Activated B cell treated with CpG ODN at 0.5 μM for 24 hours (primary cell): ENCODE measurements around the gene CDH12. TPM values are rescaled to one million over a fixed set of nuclear protein-coding genes. Genes with fewer than 3 reads are reported as not detected.
"Not testable (repeated sequence)": the region's sequence is repeated elsewhere in the genome, so short reads cannot be mapped to it uniquely, and the experiment has no call there.

Experiments used
- ATAC-seq: fragments of 200-7000 bp; cut with Tn5 transposase; one replicate; pipeline ENCODE4 v1.10.0; 2021; ENCODE audit warnings: low read depth, mild to moderate bottlenecking, moderate library complexity
- CTCF ChIA-PET: fragments of 350-600 bp; sonication (Branson Sonifier 250); formaldehyde crosslinking; loops from one replicate; lab custom pipeline; 2021; ENCODE audit warnings: antibody characterized with exemption; lab: Charles Lee
- POLR2A ChIA-PET: fragments of 350-600 bp; sonication (Branson Sonifier 250); formaldehyde crosslinking; loops from one replicate; lab custom pipeline; 2021; ENCODE audit warnings: antibody characterized with exemption; lab: Charles Lee
- DNase-seq: peaks from one replicate; pipeline ENCODE4 v3.0.0; 2022
- H3K27ac Mint-ChIP-seq: one replicate; pipeline ENCODE4 v1.8.0; 2020; ENCODE audit warnings: mixed read lengths
- H3K27me3 Mint-ChIP-seq: one replicate; pipeline ENCODE4 v1.8.0; 2021; ENCODE audit warnings: mixed read lengths
- H3K36me3 Mint-ChIP-seq: one replicate; pipeline ENCODE4 v1.8.0; 2021; ENCODE audit warnings: low read depth, mixed read lengths
- H3K4me1 Mint-ChIP-seq: one replicate; pipeline ENCODE4 v1.8.0; 2021; ENCODE audit warnings: mixed read lengths
- H3K4me3 Mint-ChIP-seq: one replicate; pipeline ENCODE4 v1.8.0; 2020; ENCODE audit warnings: mild to moderate bottlenecking, mixed read lengths
- H3K9me3 Mint-ChIP-seq: one replicate; pipeline ENCODE4 v1.8.0; 2020; ENCODE audit warnings: mixed read lengths
- intact Hi-C: fragments of 100-400 bp; cut with micrococcal nuclease; formaldehyde crosslinking; loops from one replicate; pipeline ENCODE4 v1.15.1; 2024
- total RNA-seq: library from RNA; stranded (reverse); gene quantifications from 2 replicates; pipeline ENCODE4 v1.2.3, GENCODE V29; 2022

CDH12 gene
- total RNA-seq, 1 donor from 2014 or later: not detected

GRCh38 chr5:22187632-22188228 lies 665.4 kb downstream of the CDH12 start:
- intact Hi-C loops: not testable (repeated sequence)

GRCh38 chr5:22169226-22169625 lies 683.9 kb downstream of the CDH12 start:
- H3K36me3 Mint-ChIP-seq, DNase-seq, ATAC-seq, H3K4me3 Mint-ChIP-seq, CTCF ChIA-PET, H3K9me3 Mint-ChIP-seq, H3K27me3 Mint-ChIP-seq, intact Hi-C loops, H3K4me1 Mint-ChIP-seq, H3K27ac Mint-ChIP-seq, POLR2A ChIA-PET: not testable (repeated sequence)

More at GRCh38 chr5:22187632-22188228, 665.4 kb downstream of the CDH12 start:
- H3K36me3 Mint-ChIP-seq, ATAC-seq, H3K4me3 Mint-ChIP-seq, H3K27ac Mint-ChIP-seq, H3K9me3 Mint-ChIP-seq, DNase-seq, H3K4me1 Mint-ChIP-seq, H3K27me3 Mint-ChIP-seq, CTCF ChIA-PET, POLR2A ChIA-PET: not testable (repeated sequence)

- not testable (repeated sequence) for H3K27ac Mint-ChIP-seq
Measured at GRCh38 chr5:22168704-22169103, 684.4 kb downstream of the CDH12 start.

GRCh38 chr5:22165931-22166330 lies 687.2 kb downstream of the CDH12 start:
- intact Hi-C loops, H3K36me3 Mint-ChIP-seq, H3K4me3 Mint-ChIP-seq, ATAC-seq, DNase-seq, H3K4me1 Mint-ChIP-seq, CTCF ChIA-PET, POLR2A ChIA-PET, H3K9me3 Mint-ChIP-seq, H3K27ac Mint-ChIP-seq, H3K27me3 Mint-ChIP-seq: not testable (repeated sequence)

More at GRCh38 chr5:22168704-22169103, 684.4 kb downstream of the CDH12 start:
- CTCF ChIA-PET, POLR2A ChIA-PET, ATAC-seq, H3K4me1 Mint-ChIP-seq, DNase-seq, H3K27me3 Mint-ChIP-seq, H3K36me3 Mint-ChIP-seq, intact Hi-C loops, H3K9me3 Mint-ChIP-seq, H3K4me3 Mint-ChIP-seq: not testable (repeated sequence)

- H3K36me3 Mint-ChIP-seq, H3K9me3 Mint-ChIP-seq, H3K4me1 Mint-ChIP-seq, POLR2A ChIA-PET, DNase-seq, ATAC-seq, H3K4me3 Mint-ChIP-seq, H3K27me3 Mint-ChIP-seq, intact Hi-C loops, H3K27ac Mint-ChIP-seq, CTCF ChIA-PET: not testable (repeated sequence)
Measured at GRCh38 chr5:22164910-22165748, 688.0 kb downstream of the CDH12 start.

- POLR2A ChIA-PET, H3K4me1 Mint-ChIP-seq, CTCF ChIA-PET, H3K9me3 Mint-ChIP-seq, H3K27ac Mint-ChIP-seq, ATAC-seq, intact Hi-C loops, H3K4me3 Mint-ChIP-seq, H3K36me3 Mint-ChIP-seq, H3K27me3 Mint-ChIP-seq, DNase-seq: not testable (repeated sequence)
Measured at GRCh38 chr5:22156953-22157352, 696.2 kb downstream of the CDH12 start.

- intact Hi-C loops, H3K9me3 Mint-ChIP-seq, H3K4me3 Mint-ChIP-seq, H3K27ac Mint-ChIP-seq, CTCF ChIA-PET, H3K27me3 Mint-ChIP-seq, POLR2A ChIA-PET, DNase-seq, ATAC-seq, H3K4me1 Mint-ChIP-seq, H3K36me3 Mint-ChIP-seq: not testable (repeated sequence)
Measured at GRCh38 chr5:22154779-22155178, 698.4 kb downstream of the CDH12 start.

GRCh38 chr5:22151801-22152200 lies 701.3 kb downstream of the CDH12 start:
- ATAC-seq, H3K4me3 Mint-ChIP-seq, CTCF ChIA-PET, DNase-seq, H3K4me1 Mint-ChIP-seq, H3K36me3 Mint-ChIP-seq, H3K27ac Mint-ChIP-seq, H3K9me3 Mint-ChIP-seq, intact Hi-C loops, POLR2A ChIA-PET, H3K27me3 Mint-ChIP-seq: not testable (repeated sequence)

GRCh38 chr5:22140418-22140817 lies 712.7 kb downstream of the CDH12 start:
- H3K4me1 Mint-ChIP-seq, H3K27me3 Mint-ChIP-seq, POLR2A ChIA-PET, H3K4me3 Mint-ChIP-seq, H3K36me3 Mint-ChIP-seq, H3K27ac Mint-ChIP-seq, intact Hi-C loops, ATAC-seq, DNase-seq, H3K9me3 Mint-ChIP-seq, CTCF ChIA-PET: not testable (repeated sequence)

- H3K4me3 Mint-ChIP-seq, DNase-seq, CTCF ChIA-PET, H3K4me1 Mint-ChIP-seq, H3K36me3 Mint-ChIP-seq, POLR2A ChIA-PET, H3K27me3 Mint-ChIP-seq, H3K27ac Mint-ChIP-seq, intact Hi-C loops, H3K9me3 Mint-ChIP-seq, ATAC-seq: not testable (repeated sequence)
Measured at GRCh38 chr5:22139662-22140300, 713.4 kb downstream of the CDH12 start.
